ENCODE results near the gene ZNF664.

DNA sequence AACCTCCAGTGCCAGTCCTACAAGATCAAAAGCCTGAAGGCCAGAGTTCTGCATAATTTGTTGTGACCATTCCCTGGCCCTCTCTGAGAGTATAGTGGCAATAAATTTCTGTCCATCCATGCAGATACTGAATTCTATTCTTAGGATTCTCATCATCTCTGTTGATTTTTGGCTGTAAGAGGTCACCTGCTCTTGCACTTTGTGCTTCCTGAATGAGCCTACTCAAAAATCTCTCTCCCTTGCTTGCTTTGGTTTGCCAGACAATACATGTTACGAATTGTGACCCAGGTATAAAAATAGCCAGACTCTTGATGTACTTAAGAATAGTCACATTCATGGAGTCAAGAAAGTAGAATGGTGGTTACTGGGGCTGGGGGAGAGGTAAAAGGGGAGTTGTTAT, 16.7 kb downstream of the ZNF664 start:
- TF ChIP-seq, protein P1, sequence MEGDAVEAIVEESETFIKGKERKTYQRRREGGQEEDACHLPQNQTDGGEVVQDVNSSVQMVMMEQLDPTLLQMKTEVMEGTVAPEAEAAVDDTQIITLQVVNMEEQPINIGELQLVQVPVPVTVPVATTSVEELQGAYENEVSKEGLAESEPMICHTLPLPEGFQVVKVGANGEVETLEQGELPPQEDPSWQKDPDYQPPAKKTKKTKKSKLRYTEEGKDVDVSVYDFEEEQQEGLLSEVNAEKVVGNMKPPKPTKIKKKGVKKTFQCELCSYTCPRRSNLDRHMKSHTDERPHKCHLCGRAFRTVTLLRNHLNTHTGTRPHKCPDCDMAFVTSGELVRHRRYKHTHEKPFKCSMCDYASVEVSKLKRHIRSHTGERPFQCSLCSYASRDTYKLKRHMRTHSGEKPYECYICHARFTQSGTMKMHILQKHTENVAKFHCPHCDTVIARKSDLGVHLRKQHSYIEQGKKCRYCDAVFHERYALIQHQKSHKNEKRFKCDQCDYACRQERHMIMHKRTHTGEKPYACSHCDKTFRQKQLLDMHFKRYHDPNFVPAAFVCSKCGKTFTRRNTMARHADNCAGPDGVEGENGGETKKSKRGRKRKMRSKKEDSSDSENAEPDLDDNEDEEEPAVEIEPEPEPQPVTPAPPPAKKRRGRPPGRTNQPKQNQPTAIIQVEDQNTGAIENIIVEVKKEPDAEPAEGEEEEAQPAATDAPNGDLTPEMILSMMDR (IDR thresholded peaks at IDR 0.05): no peak
- TF ChIP-seq POLR2A (IDR thresholded peaks at IDR 0.05): no peak
